ENCODE measurements around the gene ZDHHC1.
"Not testable (repeated sequence)": the region's sequence is repeated elsewhere in the genome, so short reads cannot be mapped to it uniquely, and the experiment has no call there.

Gene ZDHHC1

DNA sequence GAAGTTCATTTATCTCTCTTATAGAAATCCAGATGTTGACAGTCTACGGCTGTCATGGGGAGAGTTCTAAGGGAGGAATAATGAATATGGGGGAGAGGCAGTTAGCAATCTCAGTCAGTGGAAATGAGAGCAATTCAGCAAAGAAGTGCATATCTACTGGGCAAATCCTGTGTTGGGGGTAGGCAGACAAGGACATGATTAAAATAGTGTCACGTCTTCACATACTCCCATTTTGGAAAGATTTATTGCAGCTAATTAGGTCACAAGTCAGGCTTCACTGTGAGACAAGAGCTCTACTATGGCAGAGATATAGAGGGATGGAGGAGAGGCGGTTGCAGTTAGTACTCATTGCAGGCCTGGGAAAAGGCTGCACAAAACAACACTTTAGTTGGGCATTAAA is 59.9 kb downstream of the ZDHHC1 start:
- TF ChIP-seq TCF4 (CRISPR knock-in tag; IDR thresholded peaks at IDR 0.05; ENCODE audit: borderline replicate concordance) (no peak), OSR1 (CRISPR knock-in tag; IDR thresholded peaks at IDR 0.05) (no peak), ZFP30 (CRISPR knock-in tag; IDR thresholded peaks at IDR 0.05) (no peak)
- ATAC-seq: no peak

DNA sequence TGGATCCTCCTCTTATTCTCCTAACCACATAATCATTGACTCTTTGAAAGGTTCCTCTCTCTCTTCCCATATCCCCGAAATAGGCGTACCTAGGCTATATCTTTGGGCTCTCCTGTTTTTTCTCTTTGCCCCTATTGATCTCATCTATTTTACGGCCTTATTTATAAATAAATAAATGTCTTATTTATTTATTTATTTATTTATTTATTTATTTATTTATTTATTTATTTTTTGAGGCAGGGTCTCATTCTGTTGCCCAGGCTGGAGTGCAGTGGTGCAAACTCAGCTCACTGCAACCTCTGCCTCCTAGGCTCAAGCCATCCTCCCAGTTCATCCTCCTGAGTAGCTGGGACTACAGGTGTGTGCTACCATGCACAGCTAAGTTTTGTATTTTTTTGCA is 63.8 kb downstream of the ZDHHC1 start:
- ATAC-seq: not testable (repeated sequence)

DNA sequence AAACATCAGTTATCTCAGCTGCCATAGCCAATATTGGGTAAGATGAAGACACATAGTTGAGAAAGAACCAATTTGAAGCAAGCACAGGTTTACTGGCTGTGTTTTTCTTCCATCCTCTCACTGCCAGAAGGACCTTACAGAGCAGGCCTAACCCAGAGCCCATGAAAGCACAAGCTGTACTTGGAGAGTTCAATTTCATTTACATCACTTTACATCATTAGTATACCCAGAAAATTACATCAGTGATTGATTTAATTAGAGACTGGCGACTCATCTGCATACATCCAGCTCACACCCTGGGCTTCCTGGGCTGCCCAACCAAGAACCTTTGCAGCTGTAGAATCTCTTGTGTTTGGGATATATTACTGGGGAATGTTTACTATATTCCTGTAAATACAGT is 66.0 kb downstream of the ZDHHC1 start:
- no peak for TF ChIP-seq ESRRG (CRISPR knock-in tag; IDR thresholded peaks at IDR 0.05)
- no peak for TF ChIP-seq PPARA (CRISPR knock-in tag; IDR thresholded peaks at IDR 0.05; ENCODE audit: borderline replicate concordance)
- TF ChIP-seq RARB (CRISPR knock-in tag; IDR thresholded peaks at IDR 0.05): no peak
- TF ChIP-seq ZC3H10 (CRISPR knock-in tag; IDR thresholded peaks at IDR 0.05): no peak
- TF ChIP-seq BACH2 (CRISPR knock-in tag; IDR thresholded peaks at IDR 0.05; ENCODE audit: borderline replicate concordance): no peak
- TF ChIP-seq ZNF565 (CRISPR knock-in tag; conservative IDR thresholded peaks at IDR 0.05; ENCODE audit: low read depth): no peak
- TF ChIP-seq, protein P1, sequence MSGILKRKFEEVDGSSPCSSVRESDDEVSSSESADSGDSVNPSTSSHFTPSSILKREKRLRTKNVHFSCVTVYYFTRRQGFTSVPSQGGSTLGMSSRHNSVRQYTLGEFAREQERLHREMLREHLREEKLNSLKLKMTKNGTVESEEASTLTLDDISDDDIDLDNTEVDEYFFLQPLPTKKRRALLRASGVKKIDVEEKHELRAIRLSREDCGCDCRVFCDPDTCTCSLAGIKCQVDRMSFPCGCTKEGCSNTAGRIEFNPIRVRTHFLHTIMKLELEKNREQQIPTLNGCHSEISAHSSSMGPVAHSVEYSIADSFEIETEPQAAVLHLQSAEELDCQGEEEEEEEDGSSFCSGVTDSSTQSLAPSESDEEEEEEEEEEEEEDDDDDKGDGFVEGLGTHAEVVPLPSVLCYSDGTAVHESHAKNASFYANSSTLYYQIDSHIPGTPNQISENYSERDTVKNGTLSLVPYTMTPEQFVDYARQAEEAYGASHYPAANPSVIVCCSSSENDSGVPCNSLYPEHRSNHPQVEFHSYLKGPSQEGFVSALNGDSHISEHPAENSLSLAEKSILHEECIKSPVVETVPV (CRISPR knock-in tag; IDR thresholded peaks at IDR 0.05): no peak
- TF ChIP-seq ZNF8 (CRISPR knock-in tag; IDR thresholded peaks at IDR 0.05): no peak
- TF ChIP-seq, protein P2, sequence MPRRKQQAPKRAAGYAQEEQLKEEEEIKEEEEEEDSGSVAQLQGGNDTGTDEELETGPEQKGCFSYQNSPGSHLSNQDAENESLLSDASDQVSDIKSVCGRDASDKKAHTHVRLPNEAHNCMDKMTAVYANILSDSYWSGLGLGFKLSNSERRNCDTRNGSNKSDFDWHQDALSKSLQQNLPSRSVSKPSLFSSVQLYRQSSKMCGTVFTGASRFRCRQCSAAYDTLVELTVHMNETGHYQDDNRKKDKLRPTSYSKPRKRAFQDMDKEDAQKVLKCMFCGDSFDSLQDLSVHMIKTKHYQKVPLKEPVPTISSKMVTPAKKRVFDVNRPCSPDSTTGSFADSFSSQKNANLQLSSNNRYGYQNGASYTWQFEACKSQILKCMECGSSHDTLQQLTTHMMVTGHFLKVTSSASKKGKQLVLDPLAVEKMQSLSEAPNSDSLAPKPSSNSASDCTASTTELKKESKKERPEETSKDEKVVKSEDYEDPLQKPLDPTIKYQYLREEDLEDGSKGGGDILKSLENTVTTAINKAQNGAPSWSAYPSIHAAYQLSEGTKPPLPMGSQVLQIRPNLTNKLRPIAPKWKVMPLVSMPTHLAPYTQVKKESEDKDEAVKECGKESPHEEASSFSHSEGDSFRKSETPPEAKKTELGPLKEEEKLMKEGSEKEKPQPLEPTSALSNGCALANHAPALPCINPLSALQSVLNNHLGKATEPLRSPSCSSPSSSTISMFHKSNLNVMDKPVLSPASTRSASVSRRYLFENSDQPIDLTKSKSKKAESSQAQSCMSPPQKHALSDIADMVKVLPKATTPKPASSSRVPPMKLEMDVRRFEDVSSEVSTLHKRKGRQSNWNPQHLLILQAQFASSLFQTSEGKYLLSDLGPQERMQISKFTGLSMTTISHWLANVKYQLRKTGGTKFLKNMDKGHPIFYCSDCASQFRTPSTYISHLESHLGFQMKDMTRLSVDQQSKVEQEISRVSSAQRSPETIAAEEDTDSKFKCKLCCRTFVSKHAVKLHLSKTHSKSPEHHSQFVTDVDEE (CRISPR knock-in tag; IDR thresholded peaks at IDR 0.05): no peak
- no peak for TF ChIP-seq GLIS3 (CRISPR knock-in tag; IDR thresholded peaks at IDR 0.05)
- TF ChIP-seq TCF4 (CRISPR knock-in tag; IDR thresholded peaks at IDR 0.05; ENCODE audit: borderline replicate concordance): no peak
- TF ChIP-seq, protein P3, sequence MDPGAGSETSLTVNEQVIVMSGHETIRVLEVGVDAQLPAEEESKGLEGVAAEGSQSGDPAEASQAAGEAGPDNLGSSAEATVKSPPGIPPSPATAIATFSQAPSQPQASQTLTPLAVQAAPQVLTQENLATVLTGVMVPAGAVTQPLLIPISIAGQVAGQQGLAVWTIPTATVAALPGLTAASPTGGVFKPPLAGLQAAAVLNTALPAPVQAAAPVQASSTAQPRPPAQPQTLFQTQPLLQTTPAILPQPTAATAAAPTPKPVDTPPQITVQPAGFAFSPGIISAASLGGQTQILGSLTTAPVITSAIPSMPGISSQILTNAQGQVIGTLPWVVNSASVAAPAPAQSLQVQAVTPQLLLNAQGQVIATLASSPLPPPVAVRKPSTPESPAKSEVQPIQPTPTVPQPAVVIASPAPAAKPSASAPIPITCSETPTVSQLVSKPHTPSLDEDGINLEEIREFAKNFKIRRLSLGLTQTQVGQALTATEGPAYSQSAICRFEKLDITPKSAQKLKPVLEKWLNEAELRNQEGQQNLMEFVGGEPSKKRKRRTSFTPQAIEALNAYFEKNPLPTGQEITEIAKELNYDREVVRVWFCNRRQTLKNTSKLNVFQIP (CRISPR knock-in tag; IDR thresholded peaks at IDR 0.05; ENCODE audit: borderline replicate concordance, low read depth): no peak
- TF ChIP-seq OSR1 (CRISPR knock-in tag; IDR thresholded peaks at IDR 0.05): no peak
- no peak for TF ChIP-seq ZFP3 (CRISPR knock-in tag; IDR thresholded peaks at IDR 0.05)
- TF ChIP-seq CSDC2 (CRISPR knock-in tag; IDR thresholded peaks at IDR 0.05): no peak
- TF ChIP-seq, protein P4, sequence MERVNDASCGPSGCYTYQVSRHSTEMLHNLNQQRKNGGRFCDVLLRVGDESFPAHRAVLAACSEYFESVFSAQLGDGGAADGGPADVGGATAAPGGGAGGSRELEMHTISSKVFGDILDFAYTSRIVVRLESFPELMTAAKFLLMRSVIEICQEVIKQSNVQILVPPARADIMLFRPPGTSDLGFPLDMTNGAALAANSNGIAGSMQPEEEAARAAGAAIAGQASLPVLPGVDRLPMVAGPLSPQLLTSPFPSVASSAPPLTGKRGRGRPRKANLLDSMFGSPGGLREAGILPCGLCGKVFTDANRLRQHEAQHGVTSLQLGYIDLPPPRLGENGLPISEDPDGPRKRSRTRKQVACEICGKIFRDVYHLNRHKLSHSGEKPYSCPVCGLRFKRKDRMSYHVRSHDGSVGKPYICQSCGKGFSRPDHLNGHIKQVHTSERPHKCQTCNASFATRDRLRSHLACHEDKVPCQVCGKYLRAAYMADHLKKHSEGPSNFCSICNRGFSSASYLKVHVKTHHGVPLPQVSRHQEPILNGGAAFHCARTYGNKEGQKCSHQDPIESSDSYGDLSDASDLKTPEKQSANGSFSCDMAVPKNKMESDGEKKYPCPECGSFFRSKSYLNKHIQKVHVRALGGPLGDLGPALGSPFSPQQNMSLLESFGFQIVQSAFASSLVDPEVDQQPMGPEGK (CRISPR knock-in tag; IDR thresholded peaks at IDR 0.05; ENCODE audit: borderline replicate concordance): no peak
- TF ChIP-seq ZNF70 (CRISPR knock-in tag; IDR thresholded peaks at IDR 0.05): no peak
- TF ChIP-seq, protein P5, sequence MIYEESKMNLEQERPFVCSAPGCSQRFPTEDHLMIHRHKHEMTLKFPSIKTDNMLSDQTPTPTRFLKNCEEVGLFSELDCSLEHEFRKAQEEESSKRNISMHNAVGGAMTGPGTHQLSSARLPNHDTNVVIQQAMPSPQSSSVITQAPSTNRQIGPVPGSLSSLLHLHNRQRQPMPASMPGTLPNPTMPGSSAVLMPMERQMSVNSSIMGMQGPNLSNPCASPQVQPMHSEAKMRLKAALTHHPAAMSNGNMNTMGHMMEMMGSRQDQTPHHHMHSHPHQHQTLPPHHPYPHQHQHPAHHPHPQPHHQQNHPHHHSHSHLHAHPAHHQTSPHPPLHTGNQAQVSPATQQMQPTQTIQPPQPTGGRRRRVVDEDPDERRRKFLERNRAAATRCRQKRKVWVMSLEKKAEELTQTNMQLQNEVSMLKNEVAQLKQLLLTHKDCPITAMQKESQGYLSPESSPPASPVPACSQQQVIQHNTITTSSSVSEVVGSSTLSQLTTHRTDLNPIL (CRISPR knock-in tag; IDR thresholded peaks at IDR 0.05; ENCODE audit: low read depth): no peak
- no peak for TF ChIP-seq ISL1 (CRISPR knock-in tag; IDR thresholded peaks at IDR 0.05)
- no peak for TF ChIP-seq SNAI2 (CRISPR knock-in tag; IDR thresholded peaks at IDR 0.05)
- no peak for ATAC-seq

DNA sequence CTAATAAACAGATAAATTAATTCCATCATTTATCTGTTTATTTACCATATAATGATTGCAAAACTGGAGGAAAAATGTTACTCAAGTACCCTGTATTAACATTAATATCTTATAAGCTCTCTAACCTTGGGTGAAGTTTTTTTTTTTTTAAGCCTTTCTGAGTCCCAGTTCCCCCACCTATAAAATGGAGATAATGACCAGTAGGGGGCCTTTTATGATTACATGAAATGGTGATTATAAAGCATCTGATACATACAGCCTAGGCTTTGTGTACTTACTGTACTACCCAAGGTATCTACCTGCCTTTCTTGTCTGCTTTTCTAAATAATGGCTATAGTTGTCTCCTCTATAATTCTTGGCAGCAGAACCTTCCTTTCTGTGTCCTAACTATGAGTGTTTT is 67.1 kb downstream of the ZDHHC1 start:
- ATAC-seq: peak; percentile 80
- TF ChIP-seq, protein P4 (CRISPR knock-in tag; IDR thresholded peaks at IDR 0.05; ENCODE audit: borderline replicate concordance): no peak
- TF ChIP-seq ARNTL (CRISPR knock-in tag; IDR thresholded peaks at IDR 0.05; ENCODE audit: borderline replicate concordance, low read depth): no peak
- no peak for TF ChIP-seq SNAI2 (CRISPR knock-in tag; IDR thresholded peaks at IDR 0.05)
- TF ChIP-seq, protein P1 (CRISPR knock-in tag; IDR thresholded peaks at IDR 0.05): no peak
- TF ChIP-seq, protein P5 (CRISPR knock-in tag; IDR thresholded peaks at IDR 0.05; ENCODE audit: low read depth): no peak

Measured in SK-N-SH treated with all-trans-retinoic acid at 6 μM for 48 hours (cell line).